ENCODE data around the gene ATXN10. TPM values are rescaled to one million over a fixed set of nuclear protein-coding genes. Genes with fewer than 3 reads are reported as not detected.

ATXN10 gene
- total and polyA plus RNA-seq, 2 experiments from 2014 or later: 99.0 to 163 TPM

- no peak for TF ChIP-seq CREB1 (CRISPR knock-in tag; IDR thresholded peaks at IDR 0.05; ENCODE audit: low read depth)
- no peak for TF ChIP-seq NANOG (IDR thresholded peaks at IDR 0.05; ENCODE audit: borderline replicate concordance)
- no peak for TF ChIP-seq STAT1 (IDR thresholded peaks at IDR 0.05; ENCODE audit: unreplicated experiment)
- no peak for TF ChIP-seq EZH2phosphoT487 (IDR thresholded peaks at IDR 0.05; ENCODE audit: unreplicated experiment)
- TF ChIP-seq EZH2 (IDR thresholded peaks at IDR 0.05; ENCODE audit: low read depth, unreplicated experiment): no peak
- no peak for TF ChIP-seq ZNF331 (CRISPR knock-in tag; IDR thresholded peaks at IDR 0.05; ENCODE audit: low read depth)
These were observed 72.8 kb downstream of the ATXN10 start (continued) for GRCh38 chr22:45744442-45744841.

- H3K27me3 ChIP-seq (ENCODE audit: insufficient read depth): no peaks in the 10 kb centered on the region
- DNase-seq (ENCODE audit: low spot score) (no peak), ATAC-seq (no peak)
- TF ChIP-seq ZNF331 (CRISPR knock-in tag; IDR thresholded peaks at IDR 0.05; ENCODE audit: low read depth) (no peak), CTCF (conservative IDR thresholded peaks at IDR 0.05; ENCODE audit: low read depth in 2 of 2) (no peak), EZH2 (IDR thresholded peaks at IDR 0.05; ENCODE audit: low read depth, unreplicated experiment) (no peak), POLR2AphosphoS5 (IDR thresholded peaks at IDR 0.05; ENCODE audit: low read depth) (no peak), JUNB (IDR thresholded peaks at IDR 0.05; ENCODE audit: unreplicated experiment) (no peak), ETS1 (IDR thresholded peaks at IDR 0.05) (no peak), NANOG (IDR thresholded peaks at IDR 0.05; ENCODE audit: borderline replicate concordance) (no peak), STAT1 (IDR thresholded peaks at IDR 0.05; ENCODE audit: unreplicated experiment) (no peak), ZNF462 (CRISPR knock-in tag; IDR thresholded peaks at IDR 0.05) (no peak), ZNF114 (CRISPR knock-in tag; IDR thresholded peaks at IDR 0.05) (no peak)
- no peak overlapping the region for H3K27ac ChIP-seq (ENCODE audit: low read depth)
- H3K36me3 ChIP-seq (ENCODE audit: insufficient read depth): no peaks in the 10 kb centered on the region
- peaks cover 9% of the 10 kb centered on the region; the same call in 1 of the 2 replicates for H3K79me2 ChIP-seq (replicated peaks; ENCODE audit: insufficient read depth)
- Mint-ChIP-seq H3K36me3 (ENCODE audit: low read depth) (peaks cover 4% of the 10 kb centered on the region; the same call in 2 of the 3 replicates), H3K4me3 (no peak overlapping the region), H3K4me1 (peaks cover 2% of the 10 kb centered on the region; the same call in 1 of the 3 replicates), H3K9me3 (no peaks in the 10 kb centered on the region), H3K27me3 (ENCODE audit: insufficient read depth, low read depth, poor library complexity) (no peaks in the 10 kb centered on the region), H3K27ac (no peak overlapping the region)
- H3K4me1 ChIP-seq (ENCODE audit: insufficient read depth): no peaks in the 10 kb centered on the region; the same call in 1 of the 2 replicates
- H3K4me3 ChIP-seq: no peak overlapping the region
- H3K9me2 ChIP-seq (ENCODE audit: insufficient read depth): no peaks in the 10 kb centered on the region
- no peaks in the 10 kb centered on the region for H3F3A ChIP-seq (replicated peaks; ENCODE audit: low read depth)
- H3K4me2 ChIP-seq: no peak overlapping the region
- H2AFZ ChIP-seq: no peak overlapping the region
- peaks cover 12% of the 10 kb centered on the region; the same call in 1 of the 2 replicates for H4K20me1 ChIP-seq (replicated peaks; ENCODE audit: insufficient read depth)
These were observed 79.0 kb downstream of the ATXN10 start for GRCh38 chr22:45750626-45751025.

Data from GM23338 (cell line).